Measurements from ENCODE around the gene DPP10. TPM values are rescaled to one million over a fixed set of nuclear protein-coding genes. Genes with fewer than 3 reads are reported as not detected.

DPP10 gene
- total RNA-seq, 4 donors from 2014 or later, result 3.3 to 6.6 (median 4.7) TPM

DNA sequence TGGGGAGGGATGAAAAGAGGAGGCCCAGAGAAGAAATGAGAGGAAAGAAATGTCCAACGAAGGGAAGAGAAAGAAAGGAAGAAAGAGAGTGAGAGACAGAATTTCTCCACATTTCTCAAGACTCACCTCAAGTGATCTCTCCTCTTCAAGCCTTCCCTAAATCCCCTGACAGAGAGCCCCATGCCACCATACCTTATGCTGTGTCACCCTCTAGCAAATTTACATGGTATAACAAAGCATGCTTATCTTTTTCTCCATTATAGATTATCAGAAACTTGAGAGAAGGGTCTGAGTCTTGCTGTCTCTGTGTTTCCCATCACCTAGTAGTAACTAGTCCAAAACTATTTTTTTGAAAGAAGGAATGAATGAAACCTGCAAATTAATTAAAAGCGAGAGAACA lies 1208.4 kb downstream of the DPP10 start:
- intact Hi-C loops (cut with DNase I), result no loop called here
- Histone ChIP-seq H3K4me3 (no peak overlapping the region), H3K9me3 (no peaks in the 10 kb centered on the region), H3K27ac (replicated peaks in 1 of 4) (no peak overlapping the region), H3K36me3 (no peaks in the 10 kb centered on the region), H3K27me3 (no peaks in the 10 kb centered on the region), H3K4me1 (no peaks in the 10 kb centered on the region)
- TF ChIP-seq POLR2AphosphoS5 (IDR thresholded peaks at IDR 0.05) (no peak), POLR2A (IDR thresholded peaks at IDR 0.05; ENCODE audit: low read depth) (no peak), EP300 (IDR thresholded peaks at IDR 0.05) (no peak)
- TF ChIP-seq, protein P1, sequence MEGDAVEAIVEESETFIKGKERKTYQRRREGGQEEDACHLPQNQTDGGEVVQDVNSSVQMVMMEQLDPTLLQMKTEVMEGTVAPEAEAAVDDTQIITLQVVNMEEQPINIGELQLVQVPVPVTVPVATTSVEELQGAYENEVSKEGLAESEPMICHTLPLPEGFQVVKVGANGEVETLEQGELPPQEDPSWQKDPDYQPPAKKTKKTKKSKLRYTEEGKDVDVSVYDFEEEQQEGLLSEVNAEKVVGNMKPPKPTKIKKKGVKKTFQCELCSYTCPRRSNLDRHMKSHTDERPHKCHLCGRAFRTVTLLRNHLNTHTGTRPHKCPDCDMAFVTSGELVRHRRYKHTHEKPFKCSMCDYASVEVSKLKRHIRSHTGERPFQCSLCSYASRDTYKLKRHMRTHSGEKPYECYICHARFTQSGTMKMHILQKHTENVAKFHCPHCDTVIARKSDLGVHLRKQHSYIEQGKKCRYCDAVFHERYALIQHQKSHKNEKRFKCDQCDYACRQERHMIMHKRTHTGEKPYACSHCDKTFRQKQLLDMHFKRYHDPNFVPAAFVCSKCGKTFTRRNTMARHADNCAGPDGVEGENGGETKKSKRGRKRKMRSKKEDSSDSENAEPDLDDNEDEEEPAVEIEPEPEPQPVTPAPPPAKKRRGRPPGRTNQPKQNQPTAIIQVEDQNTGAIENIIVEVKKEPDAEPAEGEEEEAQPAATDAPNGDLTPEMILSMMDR (IDR thresholded peaks at IDR 0.05), result no peak
- 76% methylated on average over 2 of the region's 2 CpGs for WGBS
- DNase-seq (ENCODE audit: extremely low spot score), result no peak

DNA sequence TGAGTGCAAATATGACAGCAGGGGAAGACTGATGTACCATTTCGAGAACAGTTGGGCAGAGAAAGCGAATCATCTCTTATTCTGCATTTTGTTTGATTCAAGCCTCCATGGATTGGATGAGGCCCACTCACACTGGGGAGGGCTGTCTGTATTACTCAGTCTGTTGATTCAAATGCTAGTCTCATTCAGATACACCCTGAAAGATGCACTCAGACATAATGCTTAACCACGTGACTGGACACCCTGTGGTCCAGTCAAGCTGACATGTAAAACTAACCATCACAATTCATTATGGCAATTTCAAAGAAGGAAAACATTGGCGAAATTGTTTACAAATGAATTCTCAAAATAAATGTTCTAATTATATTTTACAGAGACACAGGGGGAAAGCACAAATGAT lies 1210.2 kb downstream of the DPP10 start:
- intact Hi-C loops (cut with DNase I), result no loop called here
- 78% methylated on average over 4 of the region's 4 CpGs for WGBS
- Histone ChIP-seq H3K27ac (replicated peaks in 1 of 4) (no peak overlapping the region), H3K36me3 (no peaks in the 10 kb centered on the region), H3K9me3 (no peaks in the 10 kb centered on the region), H3K4me3 (no peak overlapping the region), H3K27me3 (no peaks in the 10 kb centered on the region), H3K4me1 (no peaks in the 10 kb centered on the region)
- TF ChIP-seq EP300 (IDR thresholded peaks at IDR 0.05), result no peak
- TF ChIP-seq, protein P1 (IDR thresholded peaks at IDR 0.05), result no peak
- TF ChIP-seq POLR2A (IDR thresholded peaks at IDR 0.05; ENCODE audit: low read depth), result no peak
- no peak for TF ChIP-seq POLR2AphosphoS5 (IDR thresholded peaks at IDR 0.05)
- DNase-seq (ENCODE audit: extremely low spot score), result no peak

DNA sequence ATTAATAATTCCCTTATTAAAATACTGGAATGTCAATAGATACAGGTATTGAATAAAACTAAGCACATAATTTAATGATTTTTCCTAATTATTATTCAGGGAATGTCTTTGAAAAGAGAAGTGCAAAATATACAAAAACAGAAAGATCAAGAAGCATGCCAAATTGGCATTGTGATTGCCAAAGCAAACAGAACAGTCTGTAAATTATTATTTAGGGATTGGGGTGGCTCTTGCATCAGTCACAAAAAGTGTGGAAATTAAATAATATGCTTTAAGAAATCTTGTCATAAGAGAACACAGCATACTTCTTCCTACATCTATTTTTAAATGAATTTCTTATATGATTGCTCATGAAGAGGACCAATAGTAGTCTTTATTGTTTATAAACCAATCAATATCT lies 1211.9 kb downstream of the DPP10 start:
- H3K4me3 ChIP-seq, result no peak overlapping the region
- no peak overlapping the region for H3K27ac ChIP-seq (replicated peaks in 1 of 4)
- no peaks in the 10 kb centered on the region for H3K9me3 ChIP-seq
- no peaks in the 10 kb centered on the region for H3K36me3 ChIP-seq
- H3K27me3 ChIP-seq, result no peaks in the 10 kb centered on the region
- intact Hi-C loops (cut with DNase I), result no loop called here
- DNase-seq (ENCODE audit: extremely low spot score), result no peak
- TF ChIP-seq POLR2AphosphoS5 (IDR thresholded peaks at IDR 0.05) (no peak), POLR2A (IDR thresholded peaks at IDR 0.05; ENCODE audit: low read depth) (no peak), EP300 (IDR thresholded peaks at IDR 0.05) (no peak)
- TF ChIP-seq, protein P1 (IDR thresholded peaks at IDR 0.05), result no peak
- H3K4me1 ChIP-seq, result no peaks in the 10 kb centered on the region

DNA sequence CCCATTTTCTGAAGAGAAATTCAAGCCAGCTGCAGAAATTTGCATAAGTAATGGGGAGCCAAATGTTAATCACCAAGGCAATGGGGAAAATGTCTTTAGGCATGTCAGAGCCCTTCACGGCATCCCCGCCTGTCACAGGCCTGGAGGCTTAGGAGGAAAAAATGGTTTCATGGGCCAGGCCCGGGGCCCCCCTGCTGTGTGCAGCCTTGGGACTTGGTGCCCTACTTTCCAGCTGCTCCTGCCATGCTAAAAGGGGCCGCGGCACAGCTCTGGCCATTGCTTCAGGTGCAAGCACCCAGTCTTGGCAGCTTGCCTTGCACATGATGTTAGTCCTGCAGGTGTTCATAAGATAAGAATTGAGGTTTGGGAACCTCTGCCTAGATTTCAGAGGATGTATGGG lies 1235.7 kb downstream of the DPP10 start:
- no peak for DNase-seq (ENCODE audit: extremely low spot score)
- no peak for TF ChIP-seq EP300 (IDR thresholded peaks at IDR 0.05)
- TF ChIP-seq, protein P1 (IDR thresholded peaks at IDR 0.05), result no peak
- TF ChIP-seq POLR2AphosphoS5 (IDR thresholded peaks at IDR 0.05), result no peak
- TF ChIP-seq POLR2A (IDR thresholded peaks at IDR 0.05; ENCODE audit: low read depth), result no peak
- 96% methylated on average over 5 of the region's 5 CpGs for WGBS
- H3K36me3 ChIP-seq, result no peaks in the 10 kb centered on the region
- no peak overlapping the region for H3K27ac ChIP-seq (replicated peaks in 1 of 4)
- H3K4me1 ChIP-seq, result no peaks in the 10 kb centered on the region
- H3K4me3 ChIP-seq, result no peak overlapping the region
- intact Hi-C loops (cut with DNase I), result no loop called here
- H3K27me3 ChIP-seq, result no peaks in the 10 kb centered on the region
- peaks cover 0 to 4% (median 0%) of the 10 kb centered on the region in 4 donors for H3K9me3 ChIP-seq

DNA sequence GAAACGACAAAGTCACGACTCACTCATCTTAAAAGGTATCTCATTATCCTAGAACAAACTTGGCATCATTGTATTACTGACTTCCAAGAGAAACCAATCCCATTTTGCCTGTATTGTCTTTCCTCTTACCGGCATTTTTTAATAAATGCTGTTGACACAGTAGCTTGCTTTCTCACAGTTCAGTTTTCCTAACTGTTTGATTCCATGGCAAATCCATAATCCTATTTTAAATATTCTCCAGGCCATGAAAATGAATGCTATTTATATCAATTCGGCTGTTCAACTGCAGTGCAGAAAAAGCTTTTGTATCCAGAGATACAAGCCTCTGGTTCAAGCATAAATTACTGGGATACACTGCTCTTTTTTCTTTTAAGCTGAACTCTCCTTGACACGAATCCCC lies 1241.9 kb downstream of the DPP10 start:
- DNase-seq (ENCODE audit: extremely low spot score), result no peak
- Histone ChIP-seq H3K27me3 (no peaks in the 10 kb centered on the region), H3K9me3 (no peaks in the 10 kb centered on the region), H3K27ac (replicated peaks in 1 of 4) (no peak overlapping the region), H3K36me3 (no peaks in the 10 kb centered on the region), H3K4me1 (no peaks in the 10 kb centered on the region), H3K4me3 (no peak overlapping the region)
- intact Hi-C loops (cut with DNase I), result no loop called here
- TF ChIP-seq POLR2A (IDR thresholded peaks at IDR 0.05; ENCODE audit: low read depth), result no peak
- TF ChIP-seq, protein P1 (IDR thresholded peaks at IDR 0.05), result no peak
- WGBS, result 50% methylated on average over 5 of the region's 5 CpGs

Measured in esophagus muscularis mucosa (tissue), 4 donors.